Neural cell (in vitro differentiated cells): Measurements from ENCODE around the gene CFTR.

Source experiments
- CTCF ChIP-seq: fragments of 450-650 bp; IDR thresholded peaks from 2 replicates; pipeline ENCODE4 v1.5.1; 2014; ENCODE audit warnings: antibody characterized with exemption, mild to moderate bottlenecking, moderate library complexity; ENCODE audit not compliant: poor library complexity, severe bottlenecking
- EP300 ChIP-seq: fragments of 450-650 bp; conservative IDR thresholded peaks from 2 replicates; pipeline ENCODE4 v1.6.1; 2014; ENCODE audit warnings: antibody characterized with exemption, mild to moderate bottlenecking, moderate library complexity; ENCODE audit not compliant: poor library complexity, severe bottlenecking
- POLR2AphosphoS5 ChIP-seq: IDR thresholded peaks from 2 replicates; pipeline ENCODE4 v1.6.1; 2012
- RAD21 ChIP-seq: fragments of 450-650 bp; conservative IDR thresholded peaks from 2 replicates; pipeline ENCODE4 v1.6.1; 2014; ENCODE audit warnings: antibody characterized with exemption, mild to moderate bottlenecking, moderate library complexity
- REST ChIP-seq: IDR thresholded peaks from 2 replicates; pipeline ENCODE4 v1.6.1; 2012; ENCODE audit warnings: borderline replicate concordance
- TAF1 ChIP-seq: IDR thresholded peaks from 2 replicates; pipeline ENCODE4 v1.6.1; 2012; ENCODE audit warnings: low read depth

DNA sequence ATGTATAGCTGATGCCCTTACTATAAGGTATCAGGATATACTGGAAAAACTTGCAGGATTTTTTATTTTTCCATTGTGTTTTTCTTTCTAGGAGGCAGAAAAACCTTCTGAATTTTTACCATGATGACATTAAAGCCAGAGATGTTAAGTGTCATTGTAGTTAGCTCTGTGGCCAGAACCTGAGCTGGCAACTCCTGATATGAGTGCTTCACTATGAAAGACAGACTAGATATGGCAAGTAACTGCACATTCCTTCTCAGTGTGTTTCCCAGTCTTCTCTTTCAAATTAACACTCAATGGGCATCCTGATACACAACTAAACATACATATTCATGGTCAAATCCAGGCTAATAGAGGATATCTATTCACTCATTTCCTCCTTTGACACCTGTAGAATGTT lies 227.3 kb downstream of the CFTR start:
- TF ChIP-seq CTCF (no peak), RAD21 (no peak), REST (no peak), EP300 (no peak), POLR2AphosphoS5 (no peak), TAF1 (no peak)
